GM12892 (cell line): Measurements from ENCODE around the gene SELENOW.
"Not testable (repeated sequence)": the region's sequence is repeated elsewhere in the genome, so short reads cannot be mapped to it uniquely, and the experiment has no call there.

Source experiments
- POLR2A ChIP-seq: IDR thresholded peaks from 2 replicates; pipeline ENCODE4 v1.6.1; 2011; ENCODE audit warnings: low read depth, low read length, control low read depth
- POLR2AphosphoS5 ChIP-seq: IDR thresholded peaks from 2 replicates; pipeline ENCODE4 v1.6.1; 2011; ENCODE audit warnings: low read depth, low read length, control low read depth
- TAF1 ChIP-seq: IDR thresholded peaks from 2 replicates; pipeline ENCODE4 v1.6.1; 2011; ENCODE audit warnings: low read depth, mild to moderate bottlenecking, control low read depth, low read length, borderline replicate concordance

DNA sequence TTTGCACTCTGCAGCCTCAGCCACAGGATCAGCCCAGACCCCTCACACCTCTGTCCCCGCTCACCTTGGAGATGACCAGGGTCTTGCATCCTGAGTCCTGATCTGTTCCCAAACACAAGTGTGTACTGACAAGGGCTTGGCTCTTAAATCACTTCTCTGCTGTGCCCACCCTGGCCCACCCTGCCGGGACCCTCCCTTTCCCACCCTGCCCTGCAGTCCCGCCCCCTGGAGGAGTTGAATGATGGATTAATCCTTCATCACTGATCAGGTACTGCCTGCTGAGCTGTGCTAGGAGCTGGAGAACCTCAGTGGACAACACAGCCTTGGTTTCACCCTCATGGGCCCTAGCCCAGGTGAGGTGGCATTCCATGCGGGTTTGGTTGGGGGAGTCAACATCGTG is 25.9 kb downstream of the SELENOW start, which contains the start of gene TPRX1:
- not testable (repeated sequence) for TF ChIP-seq POLR2A, POLR2AphosphoS5, TAF1
